SK-N-SH (cell line): ENCODE data around the gene MST1. TPM values are rescaled to one million over a fixed set of nuclear protein-coding genes. Genes with fewer than 3 reads are reported as not detected.

Experiments
- CTCF ChIA-PET: fragments of 300-600, 350-600 bp; formaldehyde crosslinking; extraction: SDS; loops from one replicate; lab custom pipeline; 2021; lab: Yijun Ruan, JAX
- POLR2A ChIA-PET: fragments of 350-600 bp; sonication (Branson Sonifier 250); formaldehyde crosslinking; extraction: SDS; loops from one replicate; lab custom pipeline; 2020; ENCODE audit warnings: antibody characterized with exemption, inconsistent platforms; lab: Yijun Ruan, JAX
- DNase-seq: peaks from one replicate; pipeline ENCODE4 v3.0.0; 2012
- H2AFZ ChIP-seq: fragments of 200-600 bp; sonication (generic); 2 replicates; pipeline ENCODE4 v1.8.1; 2016; ENCODE audit warnings: antibody characterized with exemption, mild to moderate bottlenecking, low read depth
- H3F3A ChIP-seq: fragments of 200-600 bp; sonication (generic); replicated peaks from 2 replicates; pipeline ENCODE3; 2016; ENCODE audit warnings: antibody characterized with exemption, mild to moderate bottlenecking; ENCODE audit not compliant: insufficient read depth
- H3K27ac ChIP-seq, 2 experiments: fragments of 200-500 bp in 1 of 2; fragments of 200-600 bp in 1 of 2; sonication (Bioruptor generic) in 1 of 2; sonication (generic), shearing (Covaris generic) in 1 of 2; 2 replicates each; pipeline versions ENCODE4 v1.5.1 to v1.6.1; 2014 to 2016; ENCODE audit warnings: low read depth in 2 of 2, inconsistent platforms in 1 of 2, low read length in 1 of 2, mild to moderate bottlenecking in 1 of 2, mixed read lengths in 1 of 2
- H3K27me3 ChIP-seq: fragments of 200-600 bp; sonication (generic), shearing (Covaris generic); 2 replicates; pipeline ENCODE4 v1.6.1; 2016; ENCODE audit warnings: mixed run types; ENCODE audit not compliant: insufficient read depth
- H3K36me3 ChIP-seq, 2 experiments: fragments of 200-500 bp in 1 of 2; fragments of 200-600 bp in 1 of 2; sonication (Bioruptor generic) in 1 of 2; sonication (generic) in 1 of 2; replicated peaks in 1 of 2; 2 replicates each; pipeline versions ENCODE3 to v1.5.1; 2014 to 2016; ENCODE audit warnings: low read length in 1 of 2, mild to moderate bottlenecking in 1 of 2; ENCODE audit not compliant: insufficient read depth in 2 of 2, control insufficient read depth in 1 of 2
- H3K4me1 ChIP-seq, 2 experiments: fragments of 200-500 bp in 1 of 2; fragments of 200-600 bp in 1 of 2; sonication (Bioruptor generic) in 1 of 2; sonication (generic), shearing (Covaris generic) in 1 of 2; 2 replicates each; pipeline versions ENCODE4 v1.5.1 to v1.6.1; 2014 to 2016; ENCODE audit warnings: low read depth in 1 of 2, low read length in 1 of 2, mixed run types in 1 of 2; ENCODE audit not compliant: insufficient read depth in 2 of 2, control insufficient read depth in 1 of 2
- H3K4me2 ChIP-seq: fragments of 200-600 bp; sonication (generic), shearing (Covaris generic); 2 replicates; pipeline ENCODE4 v1.6.1; 2017; ENCODE audit warnings: mixed run types
- H3K4me3 ChIP-seq, 2 experiments: fragments of 200-500 bp in 1 of 2; fragments of 200-600 bp in 1 of 2; sonication (Bioruptor generic) in 1 of 2; sonication (generic), shearing (Covaris generic) in 1 of 2; 2 replicates each; pipeline versions ENCODE4 v1.5.1 to v1.8.1; 2014 to 2016; ENCODE audit warnings: low read depth in 2 of 2, inconsistent platforms in 1 of 2, low read length in 1 of 2, mild to moderate bottlenecking in 1 of 2, mixed read lengths in 1 of 2, moderate library complexity in 1 of 2
- H3K79me2 ChIP-seq: fragments of 200-600 bp; sonication (generic); 2 replicates; pipeline ENCODE4 v1.8.1; 2017; ENCODE audit warnings: mild to moderate bottlenecking; ENCODE audit not compliant: insufficient read depth
- H3K9ac ChIP-seq: fragments of 200-600 bp; sonication (generic); 2 replicates; pipeline ENCODE4 v1.6.1; 2017; ENCODE audit warnings: mixed run types
- H3K9me2 ChIP-seq: fragments of 200-600 bp; sonication (generic); 2 replicates; pipeline ENCODE4 v1.6.1; 2017; ENCODE audit warnings: mixed run types
- H3K9me3 ChIP-seq: fragments of 200-600 bp; sonication (generic); 2 replicates; pipeline ENCODE4 v1.6.1; 2017; ENCODE audit warnings: mixed run types, mild to moderate bottlenecking, moderate library complexity
- H4K20me1 ChIP-seq: fragments of 200-600 bp; sonication (generic); 2 replicates; pipeline ENCODE4 v1.6.1; 2017; ENCODE audit warnings: mild to moderate bottlenecking, mixed run types; ENCODE audit not compliant: insufficient read depth
- CHD2 ChIP-seq: fragments of 150-350 bp; IDR thresholded peaks from 2 replicates; pipeline ENCODE4 v1.6.1; 2018; ENCODE audit warnings: low read length; ENCODE audit not compliant: partially characterized antibody
- EZH2phosphoT487 ChIP-seq: fragments of 200-600 bp; sonication (generic); IDR thresholded peaks from 2 replicates; pipeline ENCODE4 v1.6.1; 2017; ENCODE audit warnings: low read depth, mixed run types, mild to moderate bottlenecking, antibody characterized with exemption, moderate library complexity, borderline replicate concordance
- MEF2A ChIP-seq: IDR thresholded peaks from 2 replicates; pipeline ENCODE4 v1.4.0; 2012; ENCODE audit warnings: low read depth, borderline replicate concordance
- NRF1 ChIP-seq: IDR thresholded peaks from 2 replicates; pipeline ENCODE4 v1.6.1; 2012; ENCODE audit warnings: low read depth, mild to moderate bottlenecking, low read length
- PBX3 ChIP-seq: IDR thresholded peaks from 2 replicates; pipeline ENCODE4; 2012
- POLR2AphosphoS5 ChIP-seq: IDR thresholded peaks from 2 replicates; pipeline ENCODE4 v1.6.1; 2012; ENCODE audit warnings: low read depth, low read length
- REST ChIP-seq: IDR thresholded peaks from 2 replicates; pipeline ENCODE4 v1.6.1; 2012; ENCODE audit warnings: mild to moderate bottlenecking, low read depth, low read length, moderate library complexity
- RFX5 ChIP-seq: IDR thresholded peaks from 2 replicates; pipeline ENCODE4 v1.6.1; 2012; ENCODE audit warnings: mild to moderate bottlenecking, improper control_type of control experiment, low read length
- SMC3 ChIP-seq: IDR thresholded peaks from 2 replicates; pipeline ENCODE4 v1.6.1; 2012; ENCODE audit warnings: low read depth, low read length, improper control_type of control experiment
- TCF12 ChIP-seq: IDR thresholded peaks from 2 replicates; pipeline ENCODE4 v1.4.0; 2012
- USF2 ChIP-seq: fragments of 150-350 bp; IDR thresholded peaks from 2 replicates; pipeline ENCODE4 v1.6.1; 2017; ENCODE audit warnings: antibody characterized with exemption, low read length, low read depth, borderline replicate concordance
- WGBS: methylation state at CpG from one replicate; pipeline ENCODE4 v1.1.6; 2017; ENCODE audit warnings: low lambda C conversion rate; 5-methylcytosine and 5-hydroxymethylcytosine counted together
- polyA plus RNA-seq, 3 experiments: library from polyadenylated mRNA; depleted of rRNA; stranded (reverse); fragments of >200 nt; gene quantifications; 2 replicates each; pipeline ENCODE4 v1.2.3, GENCODE V29; 2012
- TF ChIP-seq, protein P1 (sequence below): IDR thresholded peaks from 2 replicates; pipeline ENCODE4 v1.4.0; 2012; ENCODE audit warnings: low read depth, borderline replicate concordance

Gene MST1
- polyA plus RNA-seq, 1 of the 3 experiments (the other 2 are of a cell fraction), result 35.1 TPM

GRCh38 chr3:49705390-49705960, 16.2 kb upstream of the MST1 start:
- no peak overlapping the region for H3K4me3 ChIP-seq
- POLR2A ChIA-PET, result no interaction called here
- CTCF ChIA-PET, result interaction anchor here (1.5 to 8.1 kb wide), 2 partner anchors 9 to 13 kb away, joined by 3 to 76 read pairs; partner anchors contain the start of gene AMIGO3
- no peaks in the 10 kb centered on the region for H3K4me1 ChIP-seq
- no peak overlapping the region for H3K4me2 ChIP-seq
- H3K27me3 ChIP-seq, result no peaks in the 10 kb centered on the region
- no peak overlapping the region for H2AFZ ChIP-seq
- TF ChIP-seq, protein P1, sequence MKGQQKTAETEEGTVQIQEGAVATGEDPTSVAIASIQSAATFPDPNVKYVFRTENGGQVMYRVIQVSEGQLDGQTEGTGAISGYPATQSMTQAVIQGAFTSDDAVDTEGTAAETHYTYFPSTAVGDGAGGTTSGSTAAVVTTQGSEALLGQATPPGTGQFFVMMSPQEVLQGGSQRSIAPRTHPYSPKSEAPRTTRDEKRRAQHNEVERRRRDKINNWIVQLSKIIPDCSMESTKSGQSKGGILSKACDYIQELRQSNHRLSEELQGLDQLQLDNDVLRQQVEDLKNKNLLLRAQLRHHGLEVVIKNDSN, result no peak
- TF ChIP-seq NRF1 (no peak), TCF12 (no peak), PBX3 (no peak), RFX5 (no peak), USF2 (no peak), POLR2AphosphoS5 (no peak), SMC3 (no peak), EZH2phosphoT487 (no peak), CHD2 (no peak)
- H3K9me3 ChIP-seq, result no peaks in the 10 kb centered on the region
- no peaks in the 10 kb centered on the region for H3K9me2 ChIP-seq
- no peaks in the 10 kb centered on the region for H4K20me1 ChIP-seq
- peaks cover 0 to 18% of the 10 kb centered on the region in 2 experiments for H3K36me3 ChIP-seq
- DNase-seq, result no peak
- no peak overlapping the region for H3K9ac ChIP-seq
- WGBS, result 96% methylated on average over 5 of the region's 17 CpGs
- no peaks in the 10 kb centered on the region for H3K79me2 ChIP-seq
- H3F3A ChIP-seq, result no peaks in the 10 kb centered on the region
- H3K27ac ChIP-seq, result no peak overlapping the region

GRCh38 chr3:49704629-49705028, 15.4 kb upstream of the MST1 start:
- Histone ChIP-seq H3K9me2 (no peaks in the 10 kb centered on the region), H3K79me2 (no peaks in the 10 kb centered on the region), H3K27ac (no peak overlapping the region), H3F3A (no peaks in the 10 kb centered on the region), H2AFZ (no peak overlapping the region), H3K36me3 (peaks cover 0 to 27% of the 10 kb centered on the region in 2 experiments), H3K4me1 (no peaks in the 10 kb centered on the region), H3K4me3 (no peak overlapping the region), H3K9ac (no peak overlapping the region), H3K4me2 (no peak overlapping the region), H4K20me1 (no peaks in the 10 kb centered on the region), H3K9me3 (no peaks in the 10 kb centered on the region), H3K27me3 (no peaks in the 10 kb centered on the region)
- no peak for DNase-seq
- POLR2A ChIA-PET, result no interaction called here
- TF ChIP-seq MEF2A (no peak), REST (no peak), RFX5 (no peak)
- CTCF ChIA-PET, result interaction anchor here (1.6 to 8.1 kb wide), 2 partner anchors 14 to 165 kb away, joined by 7 to 76 read pairs; partner anchors contain the start of gene AMIGO3
- WGBS, result 92% methylated on average over 4 of the region's 8 CpGs
